IPS DF 4.7 (cell line): ENCODE results near the gene LENG1.

Experiments used
- DNase-seq: peaks from one replicate; pipeline ENCODE4 v3.0.0-alpha.2; 2013; ENCODE audit warnings: low spot score; ENCODE audit errors: extremely low read depth

LENG1 gene

DNA sequence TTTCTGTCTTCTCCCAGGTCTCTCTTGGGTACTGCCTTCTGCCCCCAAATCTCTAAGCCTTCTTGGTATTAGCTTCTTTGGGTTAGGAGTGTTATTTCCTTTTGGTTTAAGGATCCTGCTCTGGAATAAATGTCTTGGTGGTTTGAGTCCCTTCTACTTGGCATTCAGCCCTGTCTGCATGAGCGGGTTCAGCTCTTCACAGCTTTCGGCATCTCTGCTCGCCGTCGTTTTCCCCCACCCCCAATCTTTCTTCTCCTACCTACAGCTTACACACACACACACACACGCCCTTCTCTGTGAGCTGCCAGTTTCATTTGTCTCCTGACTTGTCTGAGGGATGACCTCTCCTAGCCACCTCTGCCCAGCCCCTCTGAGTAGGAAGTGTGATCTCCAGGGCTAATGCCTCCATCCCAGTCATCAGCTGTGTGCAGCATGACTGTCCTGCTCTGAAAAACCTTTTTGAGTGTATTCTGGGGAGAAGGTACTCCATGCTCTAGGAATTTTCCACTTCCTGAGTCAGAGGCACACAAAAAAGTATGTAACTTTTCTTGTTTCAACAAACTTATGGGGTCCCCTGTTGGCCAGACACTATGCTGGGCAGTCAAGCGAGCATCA lies 17.2 kb downstream of the LENG1 start:
- no peak for DNase-seq

DNA sequence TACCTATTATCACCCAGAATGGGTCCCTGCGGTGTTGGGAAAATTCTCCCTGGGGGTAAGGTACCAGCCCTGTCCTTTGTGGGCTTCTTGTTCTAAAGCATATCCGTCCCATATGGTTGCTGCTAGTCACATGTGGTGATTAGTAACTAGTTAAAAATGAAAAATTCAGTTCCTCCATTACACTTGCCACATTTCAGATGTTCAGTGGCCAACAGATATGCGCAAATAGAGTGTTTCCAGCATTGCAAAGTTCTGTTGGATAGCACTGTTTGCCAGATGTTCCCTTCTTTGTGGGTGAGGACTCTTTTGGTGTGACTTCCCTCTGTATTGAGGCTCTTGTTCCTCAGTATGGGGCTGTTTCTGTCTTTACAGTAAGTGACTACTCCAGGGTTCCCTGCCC lies 18.2 kb downstream of the LENG1 start:
- no peak for DNase-seq

DNA sequence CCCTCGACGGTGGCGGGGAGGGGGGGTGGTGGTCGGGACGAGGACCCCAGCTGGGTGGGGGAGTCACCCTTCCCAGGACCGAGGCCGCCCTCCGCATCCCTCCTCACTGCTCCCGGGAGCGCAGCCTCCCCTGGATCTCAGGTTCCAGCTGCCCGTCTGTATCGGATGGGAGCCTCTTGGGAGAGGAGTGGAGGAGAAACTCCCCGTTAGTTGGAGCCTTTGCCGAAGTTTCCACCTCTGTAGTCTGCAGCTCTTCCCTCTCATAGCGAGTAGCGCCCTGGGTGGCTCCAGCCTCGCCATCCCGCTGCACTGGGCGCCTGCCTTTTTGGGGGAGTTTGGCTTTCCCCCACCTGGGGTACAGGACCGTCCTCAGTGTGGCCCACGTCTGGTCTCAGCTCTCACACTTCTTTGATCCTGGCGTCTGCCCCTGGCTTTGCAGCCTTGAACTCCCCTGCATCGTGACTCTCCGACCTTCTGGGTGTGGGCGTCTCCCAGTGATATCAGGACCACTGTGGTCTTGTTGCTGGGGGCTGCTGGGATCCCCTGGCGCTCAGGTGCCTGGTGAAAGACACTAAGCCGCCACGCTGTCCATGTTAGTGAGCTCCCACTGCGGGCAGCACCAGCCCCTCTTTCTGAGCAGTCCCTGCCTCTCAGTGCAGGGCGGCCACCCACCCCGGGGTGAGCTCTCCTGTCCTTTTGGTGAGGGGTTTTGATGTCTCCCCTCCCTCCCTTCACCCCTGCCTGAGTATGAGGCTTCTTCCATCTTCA lies 20.8 kb downstream of the LENG1 start:
- no peak for DNase-seq

DNA sequence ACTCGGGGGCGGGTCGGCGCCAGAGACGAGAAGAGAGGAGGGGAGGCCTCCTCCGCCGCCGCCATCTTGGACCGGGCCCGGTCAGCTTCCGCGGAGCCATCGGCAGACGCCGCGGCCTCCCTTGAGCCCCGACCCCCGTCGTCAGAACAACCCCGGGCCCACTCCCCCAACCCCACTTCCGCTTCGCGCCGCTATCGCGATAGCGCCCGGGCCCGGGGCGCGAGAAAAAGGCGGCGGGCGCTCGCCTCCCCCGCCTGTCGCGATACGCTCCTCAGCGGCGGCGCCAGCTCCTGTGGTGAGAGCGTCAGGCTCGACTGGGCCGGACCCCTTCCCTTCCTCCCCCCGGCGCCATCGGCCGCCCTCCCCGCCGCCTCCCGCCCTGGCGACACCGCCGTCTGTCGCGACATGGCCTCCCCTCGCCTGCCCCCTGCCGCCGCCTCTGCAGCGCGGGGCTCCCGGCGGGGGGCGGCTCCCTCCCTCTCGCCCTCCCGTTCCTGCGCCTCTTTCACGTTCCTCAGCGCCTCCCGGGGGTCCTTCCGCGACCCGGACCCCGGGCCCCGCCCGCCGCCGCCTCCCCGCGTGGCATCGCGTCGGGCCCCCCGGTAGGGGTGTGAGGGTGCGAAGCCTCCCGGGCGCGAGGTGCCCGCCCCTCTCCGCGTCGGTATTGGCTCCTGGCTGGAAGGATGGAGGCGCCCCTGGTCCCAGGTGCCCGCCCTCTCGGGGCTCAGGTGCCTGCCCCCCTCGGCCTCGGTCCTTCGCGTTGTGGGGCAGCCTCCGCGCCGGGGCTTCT lies 21.6 kb downstream of the LENG1 start, which contains the start of gene CNOT3:
Gene CNOT3, plus strand, starts transcription at position 64 of the 790 bp plus-strand sequence. CDS start 5,217 bp downstream, outside the sequence.
- no peak for DNase-seq

DNA sequence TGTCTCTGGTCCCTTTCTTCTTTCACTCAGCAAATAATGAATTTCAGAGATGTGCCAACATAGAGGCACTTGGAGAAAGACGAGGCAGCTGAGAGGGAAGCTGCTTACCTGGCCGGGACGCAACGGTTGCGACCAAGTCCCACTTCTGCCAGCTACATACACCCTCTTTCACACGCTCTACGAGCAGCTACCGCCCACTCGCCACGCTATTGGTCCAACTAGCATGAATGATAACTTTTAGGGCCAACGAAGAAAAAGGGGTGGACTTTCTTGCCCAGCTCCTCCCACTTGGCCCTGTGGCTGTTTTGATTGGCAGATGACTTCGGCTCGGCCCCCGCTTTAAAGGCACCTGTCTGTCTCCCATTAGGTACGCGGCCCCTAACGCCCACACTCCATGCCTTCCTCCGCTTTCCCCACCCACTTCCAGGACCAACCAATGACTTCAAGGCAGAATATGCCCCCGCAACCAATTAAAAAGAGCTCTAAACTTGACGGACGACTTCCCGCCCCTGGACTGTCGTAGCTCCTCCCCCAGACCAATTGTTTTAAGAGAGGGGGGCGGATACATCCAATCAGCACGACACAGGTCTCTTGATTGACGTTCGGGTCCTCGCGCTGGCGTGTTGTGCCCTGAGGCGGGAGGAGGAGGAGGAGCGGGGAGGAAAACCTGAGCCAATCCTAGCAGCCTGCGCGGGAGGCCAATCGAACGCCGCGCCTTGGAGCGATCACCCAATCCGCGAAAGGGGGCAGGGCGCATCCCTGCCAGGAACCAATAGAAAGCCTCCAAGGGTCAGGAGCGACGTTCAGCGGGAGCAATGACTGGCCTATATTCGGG lies 22.4 kb downstream of the LENG1 start:
- DNase-seq = peak; percentile 100

DNA sequence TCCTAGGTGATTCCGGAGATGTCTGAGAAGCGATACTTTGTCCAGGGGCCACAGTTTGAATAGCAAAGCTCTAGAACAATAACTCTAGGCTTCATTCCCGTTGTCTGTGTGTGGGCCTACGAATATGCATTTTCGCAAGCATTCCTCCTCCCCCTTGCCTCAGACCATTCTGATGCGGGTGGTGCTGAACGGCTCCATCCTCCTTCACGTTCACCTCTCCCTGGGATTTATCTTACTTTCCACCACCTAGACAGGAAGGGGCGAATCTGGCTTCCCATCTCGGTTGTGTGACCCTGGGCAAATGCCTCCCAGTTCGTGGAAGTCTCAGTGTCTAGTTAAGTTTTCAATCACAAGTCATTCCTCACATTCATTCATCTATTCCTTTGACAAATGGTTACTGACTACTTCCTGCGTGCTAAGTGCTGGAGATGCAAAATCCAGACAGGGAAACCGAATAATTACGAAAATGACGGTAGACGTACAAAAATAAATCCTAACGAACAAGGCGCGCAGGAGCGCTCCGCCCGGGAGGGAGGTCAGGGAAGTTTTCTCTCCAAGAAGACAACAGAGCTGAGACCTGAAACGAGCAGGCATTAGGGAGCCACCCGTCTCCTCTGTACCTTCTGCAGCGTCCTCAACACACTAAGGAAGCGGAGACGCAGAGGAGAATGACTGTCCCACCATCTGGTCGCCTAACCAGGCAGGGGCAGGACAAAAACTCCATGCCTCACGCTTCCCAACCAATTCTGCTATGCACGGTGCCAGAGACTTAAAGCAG lies 23.2 kb downstream of the LENG1 start:
- no peak for DNase-seq

DNA sequence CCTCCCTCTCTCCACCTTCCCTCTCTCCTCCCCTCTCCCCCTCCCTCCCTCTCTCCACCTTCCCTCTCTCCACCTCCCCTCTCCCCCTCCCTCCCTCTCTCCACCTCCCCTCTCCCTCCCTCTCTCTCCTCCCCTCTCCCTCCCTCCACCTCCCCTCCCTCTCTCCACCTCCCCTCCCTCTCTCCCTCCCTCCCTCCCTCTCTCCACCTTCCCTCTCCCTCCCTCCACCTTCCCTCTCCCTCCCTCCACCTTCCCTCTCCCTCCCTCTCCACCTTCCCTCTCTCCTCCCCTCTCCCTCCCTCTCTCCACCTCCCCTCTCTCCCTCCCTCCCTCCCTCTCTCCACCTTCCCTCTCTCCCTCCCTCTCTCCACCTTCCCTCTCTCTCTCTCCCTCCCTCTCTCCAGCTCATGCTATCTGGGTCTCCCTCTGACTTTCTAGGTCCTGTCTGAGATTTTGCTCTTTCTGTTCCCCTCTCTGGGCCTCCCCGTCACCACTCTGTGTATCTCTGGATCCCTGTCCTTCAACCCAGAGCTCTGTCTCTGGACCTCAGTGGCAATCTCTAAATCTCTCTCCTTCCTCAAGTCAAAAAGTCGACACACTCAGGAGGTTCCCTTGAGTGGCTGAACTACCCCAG lies 25.4 kb downstream of the LENG1 start:
- DNase-seq = no peak

DNA sequence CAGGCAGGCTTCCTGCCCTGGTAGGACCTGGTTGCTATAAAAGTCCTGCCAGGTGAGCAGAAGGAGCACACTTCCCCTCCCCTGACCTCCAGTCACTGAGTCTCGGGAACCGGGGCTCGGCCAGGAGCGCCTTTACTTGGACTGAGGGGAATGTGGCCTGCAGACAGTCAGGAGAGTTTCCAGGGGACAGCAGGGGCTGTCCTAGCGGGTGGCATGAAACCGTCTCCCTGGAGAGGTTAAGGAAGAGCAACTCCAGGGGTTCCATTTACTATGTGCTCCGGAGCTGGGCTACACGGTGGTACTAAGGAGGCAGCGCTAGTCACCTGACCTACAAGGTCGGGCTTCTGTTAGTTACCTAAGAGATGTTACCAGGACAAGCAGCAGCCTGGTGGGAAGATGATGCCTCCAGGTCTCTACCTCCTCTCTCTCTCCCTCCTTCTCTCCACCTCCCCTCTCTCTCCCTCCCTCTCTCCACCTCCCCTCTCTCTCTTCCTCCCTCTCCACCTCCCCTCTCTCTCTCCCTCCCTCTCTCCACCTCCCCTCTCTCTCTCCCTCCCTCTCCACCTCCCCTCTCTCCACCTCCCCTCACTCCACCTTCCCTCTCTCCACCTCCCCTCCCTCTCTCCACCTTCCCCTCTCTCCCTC lies 26.1 kb downstream of the LENG1 start:
- DNase-seq = no peak

GRCh38 chr19:54129617-54129996 lies 29.9 kb downstream of the LENG1 start:
- no peak for DNase-seq

DNA sequence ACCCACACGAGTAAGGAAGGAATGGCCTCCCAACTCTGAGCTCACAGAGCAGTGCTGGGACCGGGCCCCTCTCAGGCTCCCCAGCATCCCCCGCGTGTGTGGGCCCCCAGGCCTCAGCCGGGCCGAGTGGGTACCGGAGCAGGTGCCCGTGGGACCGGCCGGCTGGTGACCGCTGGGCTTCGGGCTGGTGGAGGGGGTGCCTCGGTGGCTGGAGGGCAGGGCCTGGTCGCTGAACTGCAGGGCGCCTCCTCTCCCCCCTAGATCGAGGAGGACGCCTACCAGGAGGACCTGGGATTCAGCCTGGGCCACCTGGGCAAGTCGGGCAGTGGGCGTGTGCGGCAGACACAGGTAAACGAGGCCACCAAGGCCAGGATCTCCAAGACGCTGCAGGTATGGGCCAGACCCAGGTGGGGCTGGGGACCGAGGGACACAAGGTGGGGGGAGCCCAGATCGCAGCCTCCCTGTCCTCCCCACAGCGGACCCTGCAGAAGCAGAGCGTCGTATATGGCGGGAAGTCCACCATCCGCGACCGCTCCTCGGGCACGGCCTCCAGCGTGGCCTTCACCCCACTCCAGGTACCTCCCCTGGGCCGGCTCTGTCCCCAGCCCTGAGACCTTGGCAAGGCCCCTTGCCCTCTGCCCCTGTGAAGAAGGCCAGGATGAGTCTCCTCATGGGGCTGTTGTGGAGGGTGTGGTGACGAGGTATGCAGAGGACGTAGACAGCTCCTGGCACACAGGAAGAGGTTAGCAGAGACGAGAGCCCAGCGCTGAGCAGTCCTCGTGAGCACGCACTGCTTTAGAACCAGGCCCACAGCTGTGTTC lies 30.5 kb downstream of the LENG1 start:
- DNase-seq = no peak

GRCh38 chr19:54128441-54128725 lies 31.1 kb downstream of the LENG1 start:
- no peak for DNase-seq

- DNase-seq = no peak
Observed at GRCh38 chr19:54127688-54128440, 31.7 kb downstream of the LENG1 start.

- DNase-seq = no peak
Observed at GRCh38 chr19:54125713-54126112, 33.8 kb downstream of the LENG1 start.

- DNase-seq = no peak
Observed at GRCh38 chr19:54124393-54124792, 35.1 kb downstream of the LENG1 start.

GRCh38 chr19:54123682-54124081 lies 35.8 kb downstream of the LENG1 start:
- DNase-seq = no peak

GRCh38 chr19:54121259-54121658 lies 38.3 kb downstream of the LENG1 start:
- no peak for DNase-seq

GRCh38 chr19:54115109-54116063 lies 44.1 kb downstream of the LENG1 start, which contains the start of the genes PRPF31 and TFPT:
Gene PRPF31 (plus strand): TSS chr19:54115754. CDS start chr19:54118279, 2,525 bp downstream.
Gene TFPT (minus strand): TSS chr19:54115657. CDS start chr19:54115269, 388 bp downstream.
- peak; percentile 97 for DNase-seq
